K562 (cell line): ENCODE results near the gene DKKL1. TPM values are rescaled to one million over a fixed set of nuclear protein-coding genes. Genes with fewer than 3 reads are reported as not detected.

Experiments used
- FOXP1 ChIP-seq: sonication (generic); formaldehyde crosslinking; IDR thresholded peaks from 2 replicates; pipeline ENCODE4 v1.8.0; 2022; ENCODE audit warnings: mild to moderate bottlenecking, missing genetic modification reagents
- MAFF ChIP-seq: IDR thresholded peaks from 2 replicates; pipeline ENCODE4 v1.6.1; 2012; ENCODE audit warnings: low read length, improper control_type of control experiment
- PHB2 ChIP-seq: fragments of 450-650 bp; IDR thresholded peaks from 2 replicates; pipeline ENCODE4 v1.6.1; 2017; ENCODE audit warnings: low read depth
- POU5F1 ChIP-seq: fragments of 150-350 bp; IDR thresholded peaks from 2 replicates; pipeline ENCODE4 v1.6.1; 2014; ENCODE audit warnings: borderline replicate concordance, low read length, low read depth, mild to moderate bottlenecking; ENCODE audit not compliant: partially characterized antibody
- RCOR1 ChIP-seq, 2 experiments: IDR thresholded peaks; 2 replicates each; pipeline ENCODE4 v1.6.1; 2012; ENCODE audit warnings: low read depth in 2 of 2, low read length in 2 of 2, borderline replicate concordance in 1 of 2, improper control_type of control experiment in 1 of 2
- SREBF1 ChIP-seq: fragments of 150-350 bp; IDR thresholded peaks from 2 replicates; pipeline ENCODE4 v1.6.1; 2014; ENCODE audit warnings: antibody characterized with exemption, low read depth, low read length, borderline replicate concordance
- SRSF3 ChIP-seq: fragments of 200-400 bp; formaldehyde crosslinking; IDR thresholded peaks from 2 replicates; pipeline ENCODE4 v1.6.1; 2016; ENCODE audit warnings: mild to moderate bottlenecking, low read length, moderate library complexity; ENCODE audit not compliant: insufficient read depth
- YY1 ChIP-seq, 3 experiments: IDR thresholded peaks; 2 replicates each; pipeline ENCODE4 v1.6.1; 2011; ENCODE audit warnings: low read length in 2 of 3, mild to moderate bottlenecking in 2 of 3, moderate library complexity in 2 of 3, borderline replicate concordance in 1 of 3, control low read depth in 1 of 3, low read depth in 1 of 3; ENCODE audit not compliant: insufficient read depth in 3 of 3, insufficient replicate concordance in 2 of 3, control insufficient read depth in 1 of 3, insufficient read length in 1 of 3; ENCODE audit errors: extremely low read depth in 1 of 3
- ZFP30 ChIP-seq: fragments of 250-450 bp; sonication (Bioruptor Pico); IDR thresholded peaks from 2 replicates; pipeline ENCODE4 v1.8.0; 2022; ENCODE audit warnings: moderate library complexity, mild to moderate bottlenecking, inconsistent platforms, borderline replicate concordance
- ZNF143 ChIP-seq: sonication (generic); formaldehyde crosslinking; IDR thresholded peaks from 2 replicates; pipeline ENCODE4 v1.9.0; 2022; ENCODE audit warnings: mild to moderate bottlenecking, missing genetic modification reagents
- ZNF197 ChIP-seq: fragments of 200-800 bp; sonication (Bioruptor generic); IDR thresholded peaks from 2 replicates; pipeline ENCODE4 v1.6.1; 2016; ENCODE audit warnings: low read depth, missing genetic modification characterization, missing compliant biosample characterization
- ZNF57 ChIP-seq: fragments of 450-650 bp; formaldehyde crosslinking; IDR thresholded peaks from 2 replicates; pipeline ENCODE4 v1.4.0; 2020; ENCODE audit warnings: mild to moderate bottlenecking, moderate library complexity
- ZNF696 ChIP-seq: fragments of 250-450 bp; sonication (Bioruptor Pico); conservative IDR thresholded peaks from 2 replicates; pipeline ENCODE4 v1.4.0; 2020; ENCODE audit warnings: mild to moderate bottlenecking, moderate library complexity
- ZNF764 ChIP-seq: fragments of 250-450 bp; sonication (Bioruptor Pico); IDR thresholded peaks from 2 replicates; pipeline ENCODE4 v1.4.0; 2020; ENCODE audit warnings: low read depth, mild to moderate bottlenecking, moderate library complexity
- ZZZ3 ChIP-seq: fragments of 450-650 bp; IDR thresholded peaks from 2 replicates; pipeline ENCODE4 v1.6.1; 2016; ENCODE audit warnings: antibody characterized with exemption, mild to moderate bottlenecking, moderate library complexity
- polyA plus RNA-seq, 8 experiments: library from polyadenylated mRNA; depleted of rRNA in 4 of 8; stranded (reverse) in 5 of 8; unstranded in 3 of 8; fragments of >200 nt; fragmentation: Nextera tagmentation in 2 of 8; fragmentation: Illumina TruSeq in 1 of 8; extraction: Ambion mirVana in 2 of 8; extraction: Trizol in 1 of 8; gene quantifications; 2 replicates each; pipeline versions ENCODE4 v1.2.1 to v1.2.3, GENCODE V29; 2011 to 2014; ENCODE audit warnings: inconsistent platforms in 1 of 8, missing spikeins in 1 of 8
- total RNA-seq, 7 experiments: library from RNA; depleted of rRNA in 6 of 7; stranded (reverse); fragments of >200 nt in 6 of 7; fragmentation: Illumina TruSeq in 2 of 7; extraction: Trizol in 2 of 7; gene quantifications; 2 replicates each; pipeline versions ENCODE4 v1.2.1 to v1.2.3, GENCODE V29; 2011 to 2021; ENCODE audit warnings: low replicate concordance in 1 of 7
- TF ChIP-seq, protein P1 (sequence below), 2 experiments: fragments of 200-800 bp in 1 of 2; sonication (Bioruptor generic) in 1 of 2; sonication (generic) in 1 of 2; formaldehyde crosslinking in 1 of 2; IDR thresholded peaks in 1 of 2; conservative IDR thresholded peaks in 1 of 2; 2 replicates each; pipeline versions ENCODE4 v1.5.0 to v1.6.1; 2016 to 2020; ENCODE audit warnings: missing compliant biosample characterization in 1 of 2, missing genetic modification characterization in 1 of 2, missing genetic modification reagents in 1 of 2
- TF ChIP-seq, protein P2 (sequence below): fragments of 450-650 bp; conservative IDR thresholded peaks from 2 replicates; pipeline ENCODE4 v1.6.1; 2016; ENCODE audit warnings: missing genetic modification characterization, low read depth, mild to moderate bottlenecking, missing compliant biosample characterization, moderate library complexity
- TF ChIP-seq, protein P3 (sequence below): fragments of 250-450 bp; sonication (Bioruptor Pico); IDR thresholded peaks from 2 replicates; pipeline ENCODE4 v1.4.0; 2020; ENCODE audit warnings: mild to moderate bottlenecking, moderate library complexity
- TF ChIP-seq, protein P4 (sequence below): sonication (generic); formaldehyde crosslinking; IDR thresholded peaks from 2 replicates; pipeline ENCODE4 v1.8.0; 2022; ENCODE audit warnings: missing genetic modification reagents, mild to moderate bottlenecking, moderate library complexity, borderline replicate concordance

DKKL1 gene
- total and polyA plus RNA-seq, 9 of the 15 experiments (the other 6 are each of a cell fraction or from before 2014, with no cell fraction given) = 0.15 to 1.7 (median 0.52) TPM

DNA sequence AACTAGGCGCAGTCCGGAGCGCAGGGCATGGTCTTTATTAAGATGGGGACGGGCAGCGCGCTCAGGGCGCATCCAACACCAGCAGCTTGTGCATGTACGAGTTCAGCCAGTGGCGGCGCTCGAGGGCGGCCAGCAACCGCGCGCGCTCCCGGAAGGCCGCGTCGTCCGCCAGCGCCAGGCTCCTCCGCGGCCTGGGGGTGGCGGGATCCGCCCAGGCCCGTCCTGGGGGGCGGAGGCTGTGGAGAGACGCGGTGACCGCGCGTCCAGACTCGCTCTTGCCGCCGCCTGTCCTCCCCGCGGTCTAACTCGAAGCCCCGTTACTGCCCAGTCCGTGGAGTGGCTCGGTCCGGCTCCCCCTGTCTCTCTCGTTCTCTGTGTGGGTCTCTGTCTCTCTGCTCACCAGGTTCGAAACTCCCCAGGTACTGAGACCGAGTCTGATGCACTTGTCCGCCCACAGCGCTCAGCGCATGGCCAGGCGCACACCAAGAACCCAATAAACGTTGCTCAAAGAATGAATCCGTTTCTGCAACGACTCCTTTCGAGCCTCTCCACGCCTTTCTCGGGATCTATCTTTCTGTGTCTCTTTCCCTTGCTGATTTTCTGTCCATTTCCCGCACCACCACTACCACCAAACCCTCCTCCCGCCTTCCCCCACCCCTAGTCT is 58.9 kb downstream of the DKKL1 start (continued):
- TF ChIP-seq, protein P1, sequence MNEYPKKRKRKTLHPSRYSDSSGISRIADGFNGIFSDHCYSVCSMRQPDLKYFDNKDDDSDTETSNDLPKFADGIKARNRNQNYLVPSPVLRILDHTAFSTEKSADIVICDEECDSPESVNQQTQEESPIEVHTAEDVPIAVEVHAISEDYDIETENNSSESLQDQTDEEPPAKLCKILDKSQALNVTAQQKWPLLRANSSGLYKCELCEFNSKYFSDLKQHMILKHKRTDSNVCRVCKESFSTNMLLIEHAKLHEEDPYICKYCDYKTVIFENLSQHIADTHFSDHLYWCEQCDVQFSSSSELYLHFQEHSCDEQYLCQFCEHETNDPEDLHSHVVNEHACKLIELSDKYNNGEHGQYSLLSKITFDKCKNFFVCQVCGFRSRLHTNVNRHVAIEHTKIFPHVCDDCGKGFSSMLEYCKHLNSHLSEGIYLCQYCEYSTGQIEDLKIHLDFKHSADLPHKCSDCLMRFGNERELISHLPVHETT (CRISPR knock-in tag; conservative IDR thresholded peaks at IDR 0.05 in 1 of 2, IDR thresholded peaks at IDR 0.05 in 1 of 2) = 0 out of 4 replicates have a peak, but pooled peaks of 1 of the 2 experiments have one; percentile 33
- peak in 1 of 2 experiments; percentile 64; a peak in 1 of 4 replicates for TF ChIP-seq RCOR1 (IDR thresholded peaks at IDR 0.05; ENCODE audit: borderline replicate concordance in 1 of 2, low read depth in 2 of 2, low read length in 2 of 2)
- no peak for TF ChIP-seq SRSF3
- TF ChIP-seq PHB2 = no peak
- TF ChIP-seq, protein P2, sequence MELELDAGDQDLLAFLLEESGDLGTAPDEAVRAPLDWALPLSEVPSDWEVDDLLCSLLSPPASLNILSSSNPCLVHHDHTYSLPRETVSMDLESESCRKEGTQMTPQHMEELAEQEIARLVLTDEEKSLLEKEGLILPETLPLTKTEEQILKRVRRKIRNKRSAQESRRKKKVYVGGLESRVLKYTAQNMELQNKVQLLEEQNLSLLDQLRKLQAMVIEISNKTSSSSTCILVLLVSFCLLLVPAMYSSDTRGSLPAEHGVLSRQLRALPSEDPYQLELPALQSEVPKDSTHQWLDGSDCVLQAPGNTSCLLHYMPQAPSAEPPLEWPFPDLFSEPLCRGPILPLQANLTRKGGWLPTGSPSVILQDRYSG (tag) = peak; percentile 67
- TF ChIP-seq YY1 (IDR thresholded peaks at IDR 0.05; ENCODE audit: borderline replicate concordance in 1 of 3, control insufficient read depth in 1 of 3, extremely low read depth in 1 of 3, insufficient read depth in 3 of 3, insufficient read length in 1 of 3, insufficient replicate concordance in 2 of 3, low read depth in 1 of 3, low read length in 2 of 3) = peak in 2 of 3 experiments; percentile 37 to 55
- TF ChIP-seq POU5F1 = no peak
- TF ChIP-seq ZNF57 (CRISPR knock-in tag) = no peak
- TF ChIP-seq ZFP30 = no peak
- no peak for TF ChIP-seq ZNF696 (CRISPR knock-in tag)
- TF ChIP-seq MAFF = no peak
- TF ChIP-seq, protein P3, sequence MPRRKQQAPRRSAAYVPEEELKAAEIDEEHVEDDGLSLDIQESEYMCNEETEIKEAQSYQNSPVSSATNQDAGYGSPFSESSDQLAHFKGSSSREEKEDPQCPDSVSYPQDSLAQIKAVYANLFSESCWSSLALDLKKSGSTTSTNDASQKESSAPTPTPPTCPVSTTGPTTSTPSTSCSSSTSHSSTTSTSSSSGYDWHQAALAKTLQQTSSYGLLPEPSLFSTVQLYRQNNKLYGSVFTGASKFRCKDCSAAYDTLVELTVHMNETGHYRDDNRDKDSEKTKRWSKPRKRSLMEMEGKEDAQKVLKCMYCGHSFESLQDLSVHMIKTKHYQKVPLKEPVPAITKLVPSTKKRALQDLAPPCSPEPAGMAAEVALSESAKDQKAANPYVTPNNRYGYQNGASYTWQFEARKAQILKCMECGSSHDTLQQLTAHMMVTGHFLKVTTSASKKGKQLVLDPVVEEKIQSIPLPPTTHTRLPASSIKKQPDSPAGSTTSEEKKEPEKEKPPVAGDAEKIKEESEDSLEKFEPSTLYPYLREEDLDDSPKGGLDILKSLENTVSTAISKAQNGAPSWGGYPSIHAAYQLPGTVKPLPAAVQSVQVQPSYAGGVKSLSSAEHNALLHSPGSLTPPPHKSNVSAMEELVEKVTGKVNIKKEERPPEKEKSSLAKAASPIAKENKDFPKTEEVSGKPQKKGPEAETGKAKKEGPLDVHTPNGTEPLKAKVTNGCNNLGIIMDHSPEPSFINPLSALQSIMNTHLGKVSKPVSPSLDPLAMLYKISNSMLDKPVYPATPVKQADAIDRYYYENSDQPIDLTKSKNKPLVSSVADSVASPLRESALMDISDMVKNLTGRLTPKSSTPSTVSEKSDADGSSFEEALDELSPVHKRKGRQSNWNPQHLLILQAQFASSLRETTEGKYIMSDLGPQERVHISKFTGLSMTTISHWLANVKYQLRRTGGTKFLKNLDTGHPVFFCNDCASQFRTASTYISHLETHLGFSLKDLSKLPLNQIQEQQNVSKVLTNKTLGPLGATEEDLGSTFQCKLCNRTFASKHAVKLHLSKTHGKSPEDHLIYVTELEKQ (CRISPR knock-in tag) = no peak
- no peak for TF ChIP-seq ZNF197 (CRISPR knock-in tag)
- TF ChIP-seq, protein P4, sequence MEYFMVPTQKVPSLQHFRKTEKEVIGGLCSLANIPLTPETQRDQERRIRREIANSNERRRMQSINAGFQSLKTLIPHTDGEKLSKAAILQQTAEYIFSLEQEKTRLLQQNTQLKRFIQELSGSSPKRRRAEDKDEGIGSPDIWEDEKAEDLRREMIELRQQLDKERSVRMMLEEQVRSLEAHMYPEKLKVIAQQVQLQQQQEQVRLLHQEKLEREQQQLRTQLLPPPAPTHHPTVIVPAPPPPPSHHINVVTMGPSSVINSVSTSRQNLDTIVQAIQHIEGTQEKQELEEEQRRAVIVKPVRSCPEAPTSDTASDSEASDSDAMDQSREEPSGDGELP = peak; percentile 78
- TF ChIP-seq ZNF764 (CRISPR knock-in tag) = no peak
- TF ChIP-seq FOXP1 = peak; percentile 75; the same call in 1 of the 2 replicates
- TF ChIP-seq SREBF1 = no peak
- no peak for TF ChIP-seq ZZZ3
- no peak for TF ChIP-seq ZNF143 (CRISPR knock-in tag)
